ENCODE results near the gene ACOD1. TPM values are rescaled to one million over a fixed set of nuclear protein-coding genes. Genes with fewer than 3 reads are reported as not detected.

Gene ACOD1
- total RNA-seq, 1 donor from 2014 or later, result not detected

- Mint-ChIP-seq H3K27me3 (ENCODE audit: low read depth) (no peaks in the 10 kb centered on the region), H3K4me3 (no peak overlapping the region), H3K4me1 (peaks cover 2% of the 10 kb centered on the region), H3K9me3 (no peaks in the 10 kb centered on the region), H3K36me3 (peaks cover 28% of the 10 kb centered on the region), H3K27ac (no peak overlapping the region)
- DNase-seq (ENCODE audit: low spot score in 2 of 2, unreplicated experiment in 2 of 2), result no peak
- no peak for TF ChIP-seq CTCF (IDR thresholded peaks at IDR 0.05; ENCODE audit: unreplicated experiment)
Observed at GRCh38 chr13:77000475-77000874, 52.2 kb downstream of the ACOD1 start.

- TF ChIP-seq CTCF (IDR thresholded peaks at IDR 0.05; ENCODE audit: unreplicated experiment), result no peak
- H3K9me3 Mint-ChIP-seq, result no peaks in the 10 kb centered on the region
- no peak overlapping the region for H3K27ac Mint-ChIP-seq
- peaks cover 5% of the 10 kb centered on the region for H3K4me1 Mint-ChIP-seq
- H3K4me3 Mint-ChIP-seq, result no peak overlapping the region
- no peaks in the 10 kb centered on the region for H3K27me3 Mint-ChIP-seq (ENCODE audit: low read depth)
- DNase-seq (ENCODE audit: low spot score in 2 of 2, unreplicated experiment in 2 of 2), result no peak
- peaks cover 22% of the 10 kb centered on the region for H3K36me3 Mint-ChIP-seq
Observed at GRCh38 chr13:77001540-77001939, 53.2 kb downstream of the ACOD1 start.

GRCh38 chr13:77001963-77002587 lies 53.8 kb downstream of the ACOD1 start:
- Mint-ChIP-seq H3K27me3 (ENCODE audit: low read depth) (no peaks in the 10 kb centered on the region), H3K4me3 (no peak overlapping the region), H3K9me3 (no peaks in the 10 kb centered on the region), H3K4me1 (peaks cover 5% of the 10 kb centered on the region), H3K27ac (peak overlapping the region; percentile 2), H3K36me3 (peaks cover 21% of the 10 kb centered on the region)
- DNase-seq (ENCODE audit: low spot score in 2 of 2, unreplicated experiment in 2 of 2), result no peak
- no peak for TF ChIP-seq CTCF (IDR thresholded peaks at IDR 0.05; ENCODE audit: unreplicated experiment)

- no peak overlapping the region for H3K4me3 Mint-ChIP-seq
- H3K36me3 Mint-ChIP-seq, result peaks cover 22% of the 10 kb centered on the region
- DNase-seq (ENCODE audit: low spot score in 2 of 2, unreplicated experiment in 2 of 2), result no peak
- TF ChIP-seq CTCF (IDR thresholded peaks at IDR 0.05; ENCODE audit: unreplicated experiment), result peak; percentile 55
- peaks cover 5% of the 10 kb centered on the region for H3K4me1 Mint-ChIP-seq
- H3K27ac Mint-ChIP-seq, result peak overlapping the region; percentile 2
- H3K27me3 Mint-ChIP-seq (ENCODE audit: low read depth), result no peaks in the 10 kb centered on the region
- no peaks in the 10 kb centered on the region for H3K9me3 Mint-ChIP-seq
Observed at GRCh38 chr13:77002590-77003190, 54.4 kb downstream of the ACOD1 start.

Other genes starting within 250 kb of the ACOD1 start
- gene KCTD12, start 62.1 kb upstream of the ACOD1 start, total RNA-seq, result 121 to 142 TPM (median 142 TPM) in 3 replicates
- 22.6 to 26.6 TPM (median 23.8 TPM) in 3 replicates for gene CLN5, start 43.6 kb downstream of the ACOD1 start, total RNA-seq
- 31.3 to 32.7 TPM (median 32.6 TPM) in 3 replicates for gene FBXL3, start 78.6 kb downstream of the ACOD1 start, total RNA-seq

Data from mesothelial cell of epicardium (in vitro differentiated cells).